GM12878 (cell line): ENCODE data around the gene CACNA1D. TPM values are rescaled to one million over a fixed set of nuclear protein-coding genes. Genes with fewer than 3 reads are reported as not detected.

Experiments
- ATAC-seq: fragments of 200-7000 bp; cut with Tn5 transposase; 3 replicates; pipeline ENCODE4 v1.9.1; 2020; ENCODE audit warnings: mild to moderate bottlenecking, moderate library complexity
- BruUV-seq: library from RNA; stranded (reverse); fragments of 400-500 nt; replicated peaks from 2 replicates; lab custom pipeline; 2021; lab: Mats Ljungman, UMichigan
- CTCF ChIA-PET: fragments of 300-600 bp; sonication (Branson Sonifier 250); formaldehyde crosslinking; extraction: SDS; loops from one replicate; lab custom pipeline; 2021; ENCODE audit warnings: inconsistent platforms; lab: Yijun Ruan, JAX
- POLR2A ChIA-PET: fragments of 350-600 bp; formaldehyde crosslinking; extraction: SDS; loops from one replicate; lab custom pipeline; 2021; ENCODE audit warnings: inconsistent platforms; lab: Charles Lee
- RAD21 ChIA-PET: fragments of 300-600 bp; sonication (Branson Sonifier 250); formaldehyde crosslinking; loops from one replicate; lab custom pipeline; 2023; ENCODE audit warnings: antibody characterized with exemption; ENCODE audit not compliant: unreplicated experiment; lab: Charles Lee
- SMC1A ChIA-PET: fragments of 300-600 bp; sonication (Branson Sonifier 250); formaldehyde crosslinking; loops from one replicate; lab custom pipeline; 2023; ENCODE audit not compliant: unreplicated experiment, uncharacterized antibody; lab: Charles Lee
- DNase-seq: peaks from one replicate; pipeline ENCODE4 v3.0.0-alpha.2; 2011; ENCODE audit warnings: low read depth, low spot score
- FAIRE-seq: peaks from 3 replicates; lab custom pipeline; 2011; peaks lifted over from hg19 to GRCh38; lab: Jason Lieb, UNC
- H2AFZ ChIP-seq: 2 replicates; pipeline ENCODE4 v1.6.0; 2011; ENCODE audit warnings: low read depth, low read length, control low read depth; ENCODE audit not compliant: control insufficient read depth
- H3K27ac ChIP-seq: 2 replicates; pipeline ENCODE4 v1.5.1; 2011; ENCODE audit warnings: control low read depth; ENCODE audit not compliant: control insufficient read depth, insufficient read depth
- H3K27me3 ChIP-seq, 2 experiments: replicated peaks in 1 of 2; 2 replicates each; pipeline versions ENCODE4 v1.6.0 to v1.6.1; 2011; ENCODE audit warnings: low read length in 1 of 2; ENCODE audit not compliant: control insufficient read depth in 2 of 2, insufficient read depth in 2 of 2
- H3K36me3 ChIP-seq, 2 experiments: 2 replicates each; pipeline ENCODE4 v1.5.1; 2011; ENCODE audit warnings: low read length in 1 of 2; ENCODE audit not compliant: control insufficient read depth in 2 of 2, insufficient read depth in 2 of 2
- H3K4me1 ChIP-seq: 2 replicates; pipeline ENCODE4 v1.6.1; 2011; ENCODE audit warnings: mild to moderate bottlenecking, low read length, moderate library complexity, mixed read lengths; ENCODE audit not compliant: control insufficient read depth, insufficient read depth
- H3K4me2 ChIP-seq: 2 replicates; pipeline ENCODE4 v1.6.0; 2011; ENCODE audit warnings: control low read depth; ENCODE audit not compliant: control insufficient read depth, insufficient read depth
- H3K4me3 ChIP-seq: fragments of 200-600 bp; sonication (generic); 2 replicates; pipeline ENCODE4 v1.5.1; 2016
- H3K79me2 ChIP-seq: 2 replicates; pipeline ENCODE4 v1.6.0; 2011; ENCODE audit warnings: low read length; ENCODE audit not compliant: control insufficient read depth, insufficient read depth
- H3K9ac ChIP-seq: 2 replicates; pipeline ENCODE4 v1.8.0; 2011; ENCODE audit warnings: low read length, control low read depth, mixed read lengths; ENCODE audit not compliant: control insufficient read depth, insufficient read depth
- H3K9me3 ChIP-seq: replicated peaks from 3 replicates; pipeline ENCODE4 v1.5.1; 2011; ENCODE audit warnings: mild to moderate bottlenecking, low read length; ENCODE audit not compliant: control insufficient read depth, insufficient read depth
- H4K20me1 ChIP-seq: 2 replicates; pipeline ENCODE4 v1.6.0; 2011; ENCODE audit not compliant: control insufficient read depth, insufficient read depth
- ATF3 ChIP-seq: IDR thresholded peaks from 2 replicates; pipeline ENCODE4 v1.6.1; 2011; ENCODE audit warnings: low read depth, mild to moderate bottlenecking, low read length, moderate library complexity, borderline replicate concordance; ENCODE audit errors: extremely low read depth
- CTCF ChIP-seq, 3 experiments: IDR thresholded peaks in 2 of 3; conservative IDR thresholded peaks in 1 of 3; 2 replicates each; pipeline ENCODE4 v1.5.1; 2011; ENCODE audit warnings: low read depth in 3 of 3, low read length in 3 of 3, mild to moderate bottlenecking in 3 of 3, control low read depth in 2 of 3, moderate library complexity in 2 of 3, inconsistent platforms in 1 of 3, mixed read lengths in 1 of 3; ENCODE audit not compliant: control insufficient read depth in 2 of 3, insufficient read depth in 1 of 3; ENCODE audit errors: extremely low read depth in 1 of 3
- EED ChIP-seq: sonication (generic); IDR thresholded peaks from 2 replicates; pipeline ENCODE4 v1.6.1; 2016; ENCODE audit warnings: antibody characterized with exemption, low read depth
- EGR1 ChIP-seq, 2 experiments: IDR thresholded peaks; 1 replicate in 1 of 2; 2 replicates in 1 of 2; pipeline ENCODE4 v1.6.1; 2011 to 2012; ENCODE audit warnings: low read depth in 2 of 2, low read length in 2 of 2, borderline replicate concordance in 1 of 2, mild to moderate bottlenecking in 1 of 2, moderate library complexity in 1 of 2
- FOXM1 ChIP-seq: IDR thresholded peaks from 2 replicates; pipeline ENCODE4 v1.6.1; 2012; ENCODE audit warnings: low read depth, mild to moderate bottlenecking, inconsistent platforms, low read length, moderate library complexity
- IKZF2 ChIP-seq, 2 experiments: fragments of 450-650 bp; IDR thresholded peaks; 2 replicates each; pipeline ENCODE4 v1.6.1; 2017; ENCODE audit warnings: mild to moderate bottlenecking in 2 of 2, moderate library complexity in 2 of 2
- MEF2A ChIP-seq: IDR thresholded peaks from 2 replicates; pipeline ENCODE4 v1.6.1; 2011; ENCODE audit warnings: low read depth, mild to moderate bottlenecking, low read length, moderate library complexity; ENCODE audit not compliant: insufficient read depth
- NFYB ChIP-seq: IDR thresholded peaks from 2 replicates; pipeline ENCODE4 v1.6.1; 2011; ENCODE audit warnings: low read depth, mild to moderate bottlenecking, low read length, improper control_type of control experiment, moderate library complexity; ENCODE audit not compliant: insufficient read depth
- RUNX3 ChIP-seq: IDR thresholded peaks from 2 replicates; pipeline ENCODE4 v1.6.1; 2012; ENCODE audit warnings: low read length, inconsistent platforms
- SIN3A ChIP-seq: IDR thresholded peaks from 2 replicates; pipeline ENCODE4 v1.6.1; 2012; ENCODE audit warnings: low read depth, low read length, improper control_type of control experiment
- SIX5 ChIP-seq: IDR thresholded peaks from 2 replicates; pipeline ENCODE4 v1.6.1; 2011; ENCODE audit warnings: mild to moderate bottlenecking, low read depth, low read length, moderate library complexity; ENCODE audit not compliant: severe bottlenecking
- SMARCA5 ChIP-seq: fragments of 450-650 bp; IDR thresholded peaks from 2 replicates; pipeline ENCODE4 v1.6.1; 2017; ENCODE audit warnings: mild to moderate bottlenecking
- SMC3 ChIP-seq: IDR thresholded peaks from 2 replicates; pipeline ENCODE4 v1.6.1; 2011; ENCODE audit warnings: low read length, improper control_type of control experiment, borderline replicate concordance
- SREBF1 ChIP-seq: IDR thresholded peaks from 2 replicates; pipeline ENCODE4 v1.6.1; 2012; ENCODE audit warnings: mild to moderate bottlenecking, low read length
- ZBTB40 ChIP-seq: fragments of 450-650 bp; IDR thresholded peaks from 2 replicates; pipeline ENCODE4 v1.6.1; 2016; ENCODE audit warnings: mild to moderate bottlenecking, moderate library complexity, borderline replicate concordance
- ZNF217 ChIP-seq: fragments of 450-650 bp; IDR thresholded peaks from 2 replicates; pipeline ENCODE4 v1.6.1; 2017; ENCODE audit warnings: antibody characterized with exemption, mild to moderate bottlenecking
- WGBS: methylation state at CpG from one replicate; pipeline ENCODE4 v1.1.6; 2016; ENCODE audit warnings: low lambda C conversion rate; ENCODE audit not compliant: insufficient replicate concordance, insufficient coverage; ENCODE audit errors: missing lambda C conversion rate; 5-methylcytosine and 5-hydroxymethylcytosine counted together
- in situ Hi-C: fragments of 300-500 bp; cut with MboI; formaldehyde crosslinking; loops from 9 replicates; pipeline ENCODE4 v1.14.3; 2018; ENCODE audit warnings: mixed read lengths
- intact Hi-C: fragments of 100-400 bp; cut with micrococcal nuclease; formaldehyde crosslinking; loops from one replicate; pipeline ENCODE4 v1.14.2; 2022; ENCODE audit not compliant: unreplicated experiment
- polyA plus RNA-seq, 11 experiments: library from polyadenylated mRNA; depleted of rRNA in 4 of 11; unstranded in 6 of 11; stranded (reverse) in 5 of 11; fragments of >200 nt; fragmentation: Nextera tagmentation in 4 of 11; fragmentation: Illumina TruSeq in 1 of 11; extraction: Ambion mirVana in 4 of 11; extraction: Trizol in 1 of 11; gene quantifications; 1 replicate in 1 of 11; 2 replicates in 10 of 11; pipeline versions ENCODE4 v1.2.1 to v1.2.3, GENCODE V29; 2011 to 2016; ENCODE audit warnings: inconsistent platforms in 2 of 11, missing spikeins in 2 of 11, low read depth in 1 of 11
- total RNA-seq, 4 experiments: library from RNA; depleted of rRNA in 3 of 4; stranded (reverse); fragments of >200 nt in 3 of 4; fragmentation: Illumina TruSeq in 1 of 4; extraction: Trizol in 1 of 4; gene quantifications; 2 replicates each; pipeline versions ENCODE4 v1.2.1 to v1.2.3, GENCODE V29; 2013 to 2021

The CACNA1D gene
- total and polyA plus RNA-seq, 10 of the 15 experiments (the other 5 are each of a cell fraction or from before 2014, with no cell fraction given) = 0.21 to 24.4 (median 1.6) TPM

GRCh38 chr3:53845103-53845880 is 350.9 kb downstream of the CACNA1D start:
- BruUV-seq = no TSS peak
- WGBS = 17% methylated on average over 25 of the region's 25 CpGs
- H3K4me3 ChIP-seq = peak overlapping the region; percentile 73
- H3K79me2 ChIP-seq = peaks cover 18% of the 10 kb centered on the region
- H2AFZ ChIP-seq = peak overlapping the region; percentile 81
- no peak for DNase-seq
- peak; percentile 10 for ATAC-seq
- in situ Hi-C loops = no loop called here
- SMC1A ChIA-PET = interaction anchor here (0.9 to 3.5 kb wide), 19 partner anchors 8 to 197 kb away, joined by 3 to 26 read pairs (median 4); partner anchors contain the start of gene SELENOK
- POLR2A ChIA-PET = interaction anchor here (0.5 to 4.1 kb wide), 13 partner anchors 8 to 1880 kb away, joined by 3 to 30 read pairs (median 4); partner anchors contain the start of gene SELENOK
- no peak for FAIRE-seq
- H4K20me1 ChIP-seq = no peaks in the 10 kb centered on the region
- H3K27ac ChIP-seq = peak overlapping the region; percentile 62
- H3K27me3 ChIP-seq = no peaks in the 10 kb centered on the region
- peak overlapping the region; percentile 73 for H3K9ac ChIP-seq
- no peaks in the 10 kb centered on the region for H3K9me3 ChIP-seq
- CTCF ChIA-PET = interaction anchor here (0.7 to 2.5 kb wide), 17 partner anchors 8 to 499 kb away, joined by 3 to 9 read pairs (median 4); no protein-coding TSS in a partner anchor
- RAD21 ChIA-PET = interaction anchor here (0.6 to 5.1 kb wide), 17 partner anchors 17 to 332 kb away, joined by 3 to 41 read pairs (median 5); partner anchors contain the start of genes ACTR8 and SELENOK
- peak overlapping the region; percentile 82 for H3K4me2 ChIP-seq
- intact Hi-C loops = loop anchor here (2.0 to 10.0 kb wide), 3 partner anchors 38 to 100 kb away; partner anchors contain the start of gene ACTR8
- H3K36me3 ChIP-seq = no peaks in the 10 kb centered on the region
- peaks cover 39% of the 10 kb centered on the region for H3K4me1 ChIP-seq
- TF ChIP-seq SREBF1 = no peak
- TF ChIP-seq SMC3 = no peak
- TF ChIP-seq NFYB = no peak
- no peak for TF ChIP-seq ATF3
- TF ChIP-seq SIN3A = 0 out of 2 replicates have a peak, but pooled peaks have one; percentile 51
- no peak for TF ChIP-seq MEF2A
- TF ChIP-seq IKZF2 (IDR thresholded peaks at IDR 0.05) = peak; percentile 39 to 55; a peak in 1 of 4 replicates
- TF ChIP-seq ZBTB40 = peak; percentile 49; the same call in 1 of the 2 replicates
- peak; percentile 41; the same call in 1 of the 2 replicates for TF ChIP-seq SMARCA5
- TF ChIP-seq CTCF (IDR thresholded peaks at IDR 0.05 in 2 of 3, conservative IDR thresholded peaks at IDR 0.05 in 1 of 3; ENCODE audit: control insufficient read depth in 2 of 3, extremely low read depth in 1 of 3, insufficient read depth in 1 of 3, low read depth in 3 of 3, low read length in 3 of 3) = peak; percentile 29 to 33 (median 30); a peak in 2 of 6 replicates
- TF ChIP-seq SIX5 = no peak
- TF ChIP-seq FOXM1 = no peak
- peak; percentile 39 for TF ChIP-seq ZNF217
- TF ChIP-seq RUNX3 = peak; percentile 26; the same call in 1 of the 2 replicates
- TF ChIP-seq EED = 0 out of 2 replicates have a peak, but pooled peaks have one; percentile 25
- TF ChIP-seq EGR1 (IDR thresholded peaks at IDR 0.05; ENCODE audit: borderline replicate concordance in 1 of 2, low read depth in 2 of 2, low read length in 2 of 2) = peak in 1 of 2 experiments; percentile 60; a peak in 1 of 3 replicates
